ENCODE results near the gene MEIS3.

MEIS3 gene

DNA sequence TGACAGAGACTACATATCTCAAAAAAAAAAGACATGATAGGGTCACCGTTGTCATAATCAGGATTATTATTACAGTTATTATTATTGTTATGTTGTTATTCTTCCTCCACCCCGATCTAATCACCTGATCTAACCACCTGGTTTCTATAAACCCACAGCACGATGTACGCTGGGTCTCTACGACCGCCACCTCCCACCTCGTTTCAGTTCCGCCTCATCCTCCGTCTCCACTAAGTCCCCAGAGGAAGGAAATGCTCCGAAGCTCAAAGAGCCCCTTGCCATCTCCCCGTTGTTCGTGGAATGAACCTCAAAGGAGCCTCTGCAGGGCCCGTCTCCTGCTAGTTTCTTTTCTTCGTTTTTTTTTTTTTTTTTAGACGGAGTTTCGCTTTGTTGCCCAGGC is 15.9 kb upstream of the MEIS3 start:
- peak; percentile 50 for DNase-seq

DNA sequence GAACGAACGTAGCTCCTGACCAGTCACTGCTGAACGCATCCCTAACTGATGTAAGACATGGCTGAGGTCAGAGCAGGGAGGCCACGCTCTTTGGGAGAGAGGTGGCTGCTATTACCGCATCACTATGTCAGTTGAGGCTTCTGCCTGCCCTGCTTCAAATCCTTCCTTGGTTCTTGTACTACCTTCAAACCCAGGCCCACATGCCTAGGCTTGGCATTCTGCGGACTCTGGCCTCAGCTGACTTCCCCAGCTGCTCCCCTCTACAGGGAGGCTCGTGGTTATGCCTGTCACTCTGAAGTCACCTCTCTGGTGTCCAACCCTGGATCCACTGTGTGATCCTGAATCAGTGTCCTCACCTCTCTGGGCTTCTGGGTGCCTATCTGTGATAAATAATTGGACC is 14.8 kb upstream of the MEIS3 start:
- no peak for DNase-seq

DNA sequence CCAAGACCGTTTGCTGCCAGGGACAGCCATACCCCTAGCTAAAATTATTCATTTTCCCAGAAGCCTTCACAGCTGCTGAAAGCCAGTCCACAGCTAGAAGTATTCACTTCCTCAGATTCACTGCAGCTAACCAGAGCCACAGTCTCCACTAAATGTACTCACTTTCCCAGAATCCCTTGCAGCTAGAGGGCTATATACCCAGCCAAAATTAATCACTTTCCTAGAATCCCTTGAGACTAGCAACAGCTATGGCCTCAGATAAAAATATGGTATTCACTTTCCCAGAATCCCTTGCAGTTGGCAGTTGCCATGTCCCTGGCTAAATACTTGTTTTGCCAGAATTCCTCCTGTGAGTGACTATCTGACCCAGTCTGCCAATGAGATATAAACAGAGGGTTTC is 13.8 kb upstream of the MEIS3 start:
- peak; percentile 29 for DNase-seq

DNA sequence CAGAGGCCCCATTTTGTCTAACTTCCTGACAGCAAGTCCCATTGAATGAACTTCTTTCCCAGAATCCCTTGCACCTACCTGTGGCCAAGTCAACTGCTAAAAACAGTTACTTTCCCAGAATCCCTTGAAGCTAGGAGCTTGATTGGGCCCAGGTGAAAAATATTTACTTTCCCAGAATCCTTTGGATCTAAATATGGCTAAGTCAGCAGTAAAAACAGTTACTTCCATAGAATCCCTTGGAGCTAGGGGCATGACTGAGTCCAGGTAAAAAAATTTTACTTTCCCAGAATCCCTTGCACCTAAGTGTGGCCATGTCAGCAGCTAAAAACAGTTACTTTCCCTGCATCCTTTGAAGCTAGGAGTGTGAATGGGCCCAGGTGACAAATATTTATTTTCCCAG is 13.2 kb upstream of the MEIS3 start:
- no peak for DNase-seq

DNA sequence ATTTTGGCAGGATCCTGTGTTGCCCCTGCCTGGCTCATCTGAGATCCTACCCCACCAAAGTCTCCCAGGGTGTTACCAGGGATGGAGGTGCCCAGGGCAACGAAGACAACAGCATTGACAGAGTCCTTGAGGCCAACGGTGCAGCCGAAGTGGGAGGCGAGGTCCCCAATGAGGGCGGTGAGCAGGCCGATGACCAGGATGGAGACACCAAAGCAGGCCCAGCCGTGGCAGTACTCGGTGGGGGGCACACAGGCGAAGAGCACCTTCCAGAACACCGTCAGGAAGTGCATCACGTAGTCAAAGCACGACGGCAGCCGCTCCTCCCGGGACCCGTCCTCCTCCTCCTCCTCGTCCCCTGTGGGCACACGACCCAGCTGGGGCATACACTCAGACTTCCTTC is 12.8 kb upstream of the MEIS3 start:
- no peak for DNase-seq

DNA sequence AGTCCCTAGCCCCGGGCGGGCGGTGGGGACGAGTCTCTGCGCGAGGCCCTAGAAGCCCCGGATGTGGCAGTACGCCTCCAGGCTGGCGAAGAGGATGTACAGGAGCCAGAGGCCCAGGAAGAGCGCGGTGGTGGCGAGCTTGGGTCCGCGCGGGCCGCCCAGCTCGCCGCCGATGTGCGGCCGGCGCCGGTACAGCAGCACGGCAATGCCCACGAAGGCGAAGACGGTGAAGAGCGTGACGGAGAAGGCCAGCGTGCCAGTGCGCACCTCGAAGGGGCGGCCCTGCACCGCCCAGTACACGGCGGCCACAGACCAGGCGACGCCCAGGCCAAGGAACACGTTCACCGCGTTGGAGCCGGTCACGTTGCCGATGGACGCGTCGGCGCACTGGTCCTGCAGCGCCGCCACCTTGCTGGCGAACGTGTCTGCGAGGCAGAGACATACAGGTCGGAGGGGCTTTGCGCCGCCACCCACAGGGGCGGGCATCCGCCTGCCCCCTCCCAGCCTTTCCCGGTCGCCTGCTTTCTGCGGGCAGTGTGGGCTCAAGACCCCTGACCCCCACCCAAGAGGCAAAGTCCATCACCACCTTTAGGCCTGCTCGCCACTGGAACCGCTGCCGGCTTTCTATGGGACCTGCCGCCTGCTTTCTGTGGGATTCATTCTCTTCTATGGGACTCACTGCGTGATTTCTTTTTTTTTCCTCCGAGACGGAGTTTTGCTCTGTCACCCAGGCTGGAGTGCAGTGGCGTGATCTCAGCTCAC is 10.9 kb upstream of the MEIS3 start:
- peak; percentile 43 for DNase-seq

DNA sequence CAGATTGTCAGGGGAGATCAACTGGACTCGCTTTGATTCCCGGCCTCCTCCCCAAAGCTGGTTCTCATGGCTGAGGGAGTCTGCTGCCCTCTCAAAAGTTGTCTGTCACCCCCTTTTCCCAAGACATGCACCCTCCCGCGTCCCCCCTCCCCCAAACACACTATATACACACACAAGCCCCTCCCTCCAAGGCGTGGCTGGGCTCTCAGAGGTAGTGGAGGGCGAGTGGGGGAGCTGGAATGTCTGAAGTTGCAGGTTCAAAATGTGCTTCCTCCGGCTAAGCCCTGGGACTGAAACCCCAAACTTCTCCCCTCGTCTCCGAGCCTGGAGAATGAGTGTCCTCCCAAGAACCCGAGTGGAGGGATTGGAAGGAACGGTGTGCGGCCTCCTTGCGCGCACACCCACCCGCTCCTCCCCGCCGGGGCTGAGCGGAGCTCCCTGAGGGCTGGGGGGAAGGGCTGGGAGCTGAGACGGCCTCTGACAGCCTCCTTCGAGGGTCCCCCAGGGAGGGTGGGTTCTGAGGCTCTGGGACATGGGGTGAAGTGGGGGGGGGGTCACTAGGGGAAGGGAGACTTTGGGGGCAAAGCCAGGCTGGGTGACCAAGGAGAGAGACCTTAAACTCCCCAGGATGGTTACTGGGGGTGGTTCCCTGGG is 9.9 kb upstream of the MEIS3 start:
- no peak for DNase-seq

DNA sequence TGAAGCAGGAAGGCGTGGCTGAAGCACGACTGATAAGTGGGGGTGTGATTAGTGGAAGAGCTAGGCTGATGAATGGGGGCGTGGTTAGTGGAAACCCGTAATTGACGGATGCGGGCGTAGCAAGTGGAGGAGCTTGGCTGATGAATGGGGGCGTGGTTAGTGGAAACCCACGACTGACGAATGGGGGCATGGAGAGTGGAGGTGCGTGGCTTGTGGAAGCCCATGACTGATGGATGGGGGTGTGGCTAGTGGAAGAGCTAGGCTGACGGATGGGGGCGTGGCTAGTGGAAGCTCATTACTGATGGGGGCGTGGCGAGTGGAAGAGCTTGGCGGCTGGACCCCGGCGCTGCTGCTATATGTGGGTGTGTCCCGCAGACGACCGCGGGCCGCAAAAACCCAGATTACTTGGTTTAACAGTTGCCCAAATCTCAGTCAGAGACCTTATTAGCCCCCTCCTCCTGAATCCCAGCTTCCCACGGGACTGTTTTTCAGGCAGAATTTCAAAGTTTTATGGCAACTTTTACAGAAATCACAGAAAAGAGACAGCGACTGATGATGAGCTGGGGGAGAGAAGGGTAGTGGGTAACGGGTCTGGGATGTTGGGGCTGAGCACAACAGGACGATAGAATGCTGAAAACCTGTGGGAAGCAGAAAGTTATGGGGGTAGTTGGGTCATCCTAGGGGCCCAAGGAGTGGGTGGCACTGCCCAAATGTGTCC is 9.0 kb upstream of the MEIS3 start:
- DNase-seq, result peak; percentile 94

DNA sequence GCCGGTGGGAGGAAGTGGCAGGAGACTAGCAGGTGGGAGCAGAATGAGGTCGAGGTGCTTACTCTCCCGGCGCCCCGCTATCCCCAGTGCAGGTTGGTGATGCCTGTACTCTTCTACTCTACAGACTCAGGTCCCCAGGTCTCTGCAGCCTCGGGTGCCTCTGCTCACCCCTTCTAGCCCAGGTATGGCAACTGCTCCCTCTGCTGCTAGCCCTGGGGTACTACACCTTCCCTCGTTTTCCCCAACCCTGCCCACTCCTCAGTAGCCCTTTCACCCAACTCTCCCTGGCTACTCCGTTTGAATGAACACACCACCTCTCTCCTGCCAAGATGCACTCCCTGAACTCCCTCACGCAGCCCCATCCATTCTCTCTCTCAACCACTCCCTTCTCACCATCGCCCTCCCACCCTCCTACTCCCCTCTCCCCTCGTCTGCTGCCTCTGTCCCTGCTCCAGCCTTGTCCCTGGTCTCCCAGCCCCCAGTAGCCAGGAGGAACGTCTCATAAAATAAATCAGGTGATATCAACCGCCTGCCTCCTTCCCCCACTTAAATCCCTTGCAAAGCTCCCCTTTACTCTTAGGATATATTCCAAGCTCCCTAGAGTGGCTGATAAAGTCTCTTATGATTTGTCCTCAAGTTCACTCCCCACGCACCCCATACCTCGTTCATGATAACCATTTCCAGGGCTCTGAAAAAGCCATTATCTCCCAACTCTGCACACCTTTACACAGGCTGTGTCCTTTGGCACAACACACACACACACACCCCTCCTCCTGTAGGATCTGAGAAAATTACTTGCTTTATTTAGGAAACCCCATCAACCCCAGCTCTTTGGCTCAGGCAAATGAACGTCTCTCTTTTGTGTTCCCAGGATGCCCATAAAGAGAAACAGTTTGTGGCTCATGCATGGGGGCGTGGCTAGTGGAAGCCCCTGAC is 8.2 kb upstream of the MEIS3 start:
- peak; percentile 78 for DNase-seq

DNA sequence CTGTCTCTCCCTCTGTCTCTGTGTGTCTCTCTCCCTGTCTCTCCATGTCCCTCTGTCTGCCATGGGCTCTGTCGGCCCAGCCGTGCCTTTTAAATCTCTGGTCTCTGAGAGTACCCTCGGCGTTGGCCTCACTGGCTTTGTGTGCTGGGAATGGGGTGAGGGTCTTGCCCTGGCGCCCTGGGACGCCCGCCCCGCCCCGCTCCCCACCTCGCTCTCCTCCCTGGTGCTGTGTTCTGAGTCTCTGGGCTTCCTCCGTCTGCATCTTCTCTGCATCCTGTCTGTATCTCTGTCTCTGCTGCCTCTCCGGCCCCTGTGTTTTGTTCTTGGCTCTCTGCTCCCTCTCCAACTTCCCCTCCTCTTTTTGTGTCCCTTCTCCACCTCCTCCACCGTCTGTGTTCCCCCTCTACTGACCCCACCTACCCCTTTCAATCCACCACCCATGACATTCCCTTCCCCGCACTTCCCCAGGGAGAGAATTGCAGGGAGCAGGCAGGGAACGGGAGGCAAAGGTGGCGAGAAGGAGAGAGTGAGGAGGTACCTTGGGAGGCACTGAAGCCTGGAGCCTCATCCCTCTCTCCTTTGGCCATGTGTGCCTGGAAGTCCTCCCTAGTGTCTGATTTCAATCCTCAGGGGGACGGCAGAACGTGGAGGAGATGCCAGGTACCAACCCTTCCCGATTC is 4.0 kb upstream of the MEIS3 start:
- no peak for DNase-seq

DNA sequence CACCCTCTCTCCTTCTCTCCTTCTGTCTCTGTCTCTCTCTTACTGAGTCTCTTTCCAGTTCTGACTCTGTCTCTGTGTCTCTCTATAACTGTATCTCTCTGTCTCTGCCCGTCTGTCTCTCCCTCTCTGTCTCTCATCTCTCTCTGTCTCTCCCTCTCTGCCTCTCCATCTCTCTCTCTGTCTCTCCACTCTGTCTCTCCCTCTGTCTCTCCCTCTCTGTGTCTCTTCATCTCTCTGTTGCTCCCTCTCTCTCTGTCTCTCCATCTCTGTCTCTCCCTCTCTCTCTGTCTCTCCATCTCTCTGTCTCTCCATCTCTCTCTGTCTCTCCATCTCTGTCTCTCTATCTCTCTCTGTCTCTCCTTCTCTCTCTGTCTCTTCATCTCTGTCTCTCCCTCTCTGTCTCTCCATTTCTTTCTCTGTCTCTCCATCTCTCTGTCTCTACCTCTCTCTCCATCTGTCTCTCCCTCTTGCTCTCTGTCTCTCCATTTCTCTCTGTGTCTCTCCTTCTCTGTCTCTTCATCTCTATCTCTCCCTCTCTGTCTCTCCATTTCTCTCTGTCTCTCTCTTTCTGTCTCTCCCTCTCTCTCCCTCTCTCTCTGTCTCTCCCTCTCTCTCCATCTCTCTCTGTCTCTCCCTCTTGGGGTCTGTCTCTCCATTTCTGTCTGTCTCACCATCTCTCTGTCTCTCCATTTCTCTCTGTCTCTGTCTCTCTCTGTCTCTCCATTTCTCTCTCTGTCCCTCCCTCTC is 3.3 kb upstream of the MEIS3 start:
- no peak for DNase-seq

DNA sequence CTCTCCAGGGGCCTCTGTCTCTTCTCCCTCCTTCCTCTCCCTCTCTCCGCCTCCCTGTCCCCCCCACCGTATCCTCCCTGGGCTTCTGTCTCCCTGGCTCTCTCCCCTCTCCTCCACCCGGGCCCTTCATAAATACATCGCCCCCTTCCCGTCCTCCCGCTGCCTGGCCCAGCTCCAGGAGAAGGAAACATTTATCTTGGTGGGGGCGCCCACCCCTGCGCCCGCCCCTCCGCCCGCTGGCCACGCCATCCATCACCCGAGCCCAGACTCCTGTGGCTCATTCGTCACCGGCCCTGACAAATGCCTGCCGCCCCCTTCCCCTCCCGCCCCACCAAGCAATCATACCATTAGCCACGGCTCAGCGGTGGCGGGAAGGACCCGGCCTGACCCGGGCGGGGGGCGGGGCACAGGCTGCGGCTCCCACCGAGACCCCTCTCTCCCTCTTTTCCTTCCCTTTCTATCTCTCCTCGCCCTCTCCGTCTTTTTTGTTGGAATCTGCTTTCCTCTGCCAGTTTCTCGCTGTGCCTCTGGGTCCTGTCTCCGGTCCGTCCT is 2.6 kb upstream of the MEIS3 start:
- DNase-seq, result no peak

DNA sequence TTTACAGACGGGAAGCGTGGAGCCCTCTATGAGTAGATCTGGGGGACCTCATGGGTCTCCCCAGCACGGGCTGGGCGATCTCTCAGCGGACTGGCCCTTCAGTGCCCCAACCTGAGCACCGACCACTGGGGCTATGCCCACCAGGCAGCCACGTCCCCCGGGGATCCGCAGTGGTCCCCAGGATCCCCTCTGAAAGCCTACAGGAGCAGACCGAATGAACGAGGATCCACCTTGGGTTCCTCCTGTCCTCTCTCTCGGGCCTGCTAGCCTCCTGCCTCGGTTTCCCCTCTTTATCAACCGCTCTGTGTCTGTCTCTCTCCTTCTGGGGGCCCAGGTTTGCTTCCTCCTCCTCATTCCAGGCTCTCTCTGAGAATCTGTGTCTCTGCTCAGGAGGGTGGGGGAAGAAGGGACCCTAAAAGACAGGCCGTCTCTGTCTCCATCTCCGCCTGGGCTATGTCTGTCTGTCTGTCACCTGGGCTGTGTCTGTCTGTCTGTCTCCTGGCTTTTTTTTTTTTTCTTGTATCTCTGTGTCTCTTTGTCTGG is 2.0 kb upstream of the MEIS3 start:
- no peak for DNase-seq

DNA sequence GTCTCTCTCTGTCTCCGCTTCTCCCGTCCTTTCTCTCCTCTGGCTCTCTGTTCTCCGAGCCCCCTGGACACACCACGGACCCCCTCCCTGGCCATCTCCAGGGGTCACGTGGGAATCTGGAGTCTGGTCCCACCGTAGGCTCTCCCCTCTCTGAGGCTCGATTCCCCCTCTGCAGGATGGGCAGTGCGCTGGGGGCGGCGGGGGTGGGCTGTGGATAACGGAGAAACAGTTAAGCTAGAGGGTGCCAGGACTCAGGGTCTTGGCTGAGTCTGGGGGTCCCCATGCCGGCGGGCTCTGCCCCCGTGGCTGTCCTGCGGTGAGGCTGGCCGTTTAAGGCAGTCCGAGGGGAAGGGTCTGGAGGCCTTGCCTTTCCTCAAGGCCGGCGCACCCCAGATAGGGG is 462 bp upstream of the MEIS3 start:
- no peak for DNase-seq

DNA sequence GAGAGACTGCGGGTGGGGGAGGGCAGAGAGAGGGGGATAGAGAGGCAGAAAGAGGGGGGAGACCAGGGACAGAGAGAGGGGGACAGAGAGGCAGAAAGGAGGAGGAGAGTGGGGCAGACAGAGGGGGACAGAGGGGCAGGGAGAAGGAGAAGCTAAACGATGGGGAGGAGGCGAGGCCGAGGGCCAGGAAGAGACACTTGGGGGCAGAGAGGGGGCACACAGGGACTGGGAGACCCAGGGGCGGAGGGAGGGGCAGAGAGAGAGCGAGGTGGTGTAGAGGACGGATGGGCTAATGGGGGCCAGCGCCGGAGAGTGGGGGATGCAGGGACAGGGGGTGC is 666 bp downstream of the MEIS3 start:
- no peak for DNase-seq

DNA sequence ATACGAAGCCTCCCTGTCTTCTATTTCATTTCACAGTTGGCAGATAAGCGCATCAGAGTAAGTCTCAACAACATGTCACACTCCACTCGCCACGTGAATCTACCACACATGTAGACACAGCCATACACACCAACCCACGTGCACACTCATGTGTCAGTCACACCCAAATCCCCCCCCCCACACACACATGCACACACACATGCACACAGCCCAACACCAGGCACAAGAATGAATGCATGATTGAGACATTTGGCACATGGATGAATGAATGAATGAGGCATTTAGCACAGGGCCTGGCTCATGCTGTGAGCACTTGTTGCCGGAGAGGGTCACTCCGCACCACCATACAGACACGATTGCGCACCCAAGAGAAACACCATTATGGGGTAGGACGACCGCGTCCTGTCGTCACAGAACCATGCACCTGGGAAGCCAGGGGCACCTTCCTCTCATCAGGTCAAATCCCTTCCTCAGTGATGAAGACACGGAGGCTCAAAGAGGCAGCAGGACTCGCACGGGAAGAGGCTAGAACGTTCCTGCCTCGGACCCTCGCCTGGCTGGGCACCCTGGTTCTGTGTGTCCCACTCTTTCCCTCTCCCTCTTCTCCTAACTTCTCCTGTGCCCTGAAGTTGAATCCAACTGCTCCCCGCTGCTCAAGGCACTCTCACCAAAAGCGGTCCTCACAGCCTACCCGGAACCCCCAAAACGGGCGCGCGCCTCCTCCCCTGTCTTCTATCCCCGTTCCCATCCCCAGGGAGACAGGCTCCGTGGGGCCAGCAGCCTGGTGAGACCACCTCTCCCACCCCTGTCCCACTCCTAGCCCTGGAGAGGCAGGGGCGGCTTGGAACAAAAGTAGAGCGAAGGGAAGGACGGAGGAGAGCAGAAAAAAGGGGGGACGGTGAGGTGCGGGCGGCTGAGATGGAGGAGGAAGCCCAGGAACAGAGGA is 1.3 kb downstream of the MEIS3 start:
- DNase-seq, result no peak

DNA sequence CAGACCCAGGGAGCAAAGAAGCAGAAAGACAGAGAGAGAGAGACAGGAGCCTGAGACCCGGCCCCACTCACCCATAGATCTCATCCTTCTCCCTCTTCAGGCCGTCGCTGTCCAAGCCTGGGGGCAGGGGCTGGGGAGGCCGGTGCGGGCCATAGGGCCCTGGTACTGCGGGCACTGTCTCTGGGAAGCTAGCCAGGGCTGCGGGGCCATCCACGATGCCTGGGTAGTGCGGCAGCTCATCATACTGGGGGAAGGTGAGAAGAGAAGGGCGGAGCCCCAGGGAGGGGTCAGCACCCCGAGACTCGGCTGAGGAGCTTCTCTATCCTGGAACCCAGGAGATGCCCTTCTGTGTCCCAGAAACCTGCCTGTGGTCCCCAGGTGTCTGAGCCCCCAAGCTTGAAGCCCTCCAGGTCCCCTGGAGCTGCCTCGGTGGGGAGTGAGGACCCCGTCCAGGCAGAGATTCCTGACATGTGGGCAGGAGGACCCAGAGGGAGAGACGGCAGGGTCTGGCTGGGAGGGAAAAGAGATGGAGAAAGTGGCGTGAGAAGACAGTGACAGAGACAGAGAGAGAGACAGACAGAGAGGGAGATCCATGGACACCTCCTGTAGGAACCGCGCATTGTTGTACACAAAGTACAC is 2.1 kb downstream of the MEIS3 start:
- DNase-seq, result no peak

DNA sequence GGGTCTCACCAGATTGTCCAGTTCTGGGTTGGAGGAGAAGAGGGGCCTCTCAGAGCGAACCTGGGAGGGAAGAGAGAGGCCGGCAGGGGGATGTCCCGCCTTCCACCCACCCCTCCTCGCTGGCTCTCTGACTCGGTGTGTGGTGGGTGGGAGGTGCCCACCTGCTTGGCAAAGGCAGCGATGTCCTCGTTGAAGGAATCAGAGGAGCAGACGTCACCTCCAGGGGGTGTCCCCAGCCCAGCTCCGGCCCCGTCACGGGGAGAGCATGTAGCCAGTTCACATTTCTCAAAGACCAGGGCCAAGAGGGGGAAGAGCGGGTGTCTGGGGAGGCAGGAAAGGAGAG is 2.7 kb downstream of the MEIS3 start:
- DNase-seq, result no peak

DNA sequence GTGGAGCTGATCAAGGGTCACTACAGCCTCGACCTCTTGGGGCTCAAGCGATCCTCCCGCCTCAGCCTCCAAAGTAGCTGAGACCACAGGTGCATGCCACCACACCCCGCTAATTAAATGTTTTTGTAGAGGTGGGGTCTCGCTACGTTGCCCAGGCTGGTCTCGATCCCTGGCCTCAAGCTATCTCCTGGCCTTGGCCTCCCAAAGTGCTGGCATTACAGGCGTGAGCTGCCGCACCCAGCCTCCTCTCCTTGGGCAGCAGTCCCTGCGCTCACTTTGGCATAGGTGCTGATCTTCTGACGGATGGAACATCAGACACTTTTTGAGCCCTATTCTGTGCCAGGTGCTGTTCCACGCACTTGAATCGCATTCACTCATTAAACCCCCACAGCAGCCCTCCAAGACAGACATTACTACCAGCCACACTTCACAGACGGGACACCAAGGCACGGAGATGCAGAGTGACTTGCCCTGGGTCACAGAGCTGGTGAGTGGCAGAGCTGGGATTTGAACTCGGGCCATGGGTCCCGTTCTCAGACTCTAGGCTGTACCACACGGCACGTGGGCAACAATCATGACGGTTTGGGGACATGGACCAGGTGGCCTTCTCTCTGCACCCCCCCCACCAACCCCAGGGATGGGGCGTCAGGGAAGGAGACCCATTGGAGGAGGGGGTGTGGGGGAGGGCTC is 3.2 kb downstream of the MEIS3 start:
- DNase-seq, result no peak
